Chondrocyte (in vitro differentiated cells): ENCODE measurements around the gene EMID1. TPM values are rescaled to one million over a fixed set of nuclear protein-coding genes. Genes with fewer than 3 reads are reported as not detected.
"Not testable (repeated sequence)": the region's sequence is repeated elsewhere in the genome, so short reads cannot be mapped to it uniquely, and the experiment has no call there.

Source experiments
- DNase-seq: peaks from one replicate; pipeline ENCODE4 v3.0.0; 2021; ENCODE audit warnings: mixed read lengths, low spot score
- H3K27ac Mint-ChIP-seq: one replicate; pipeline ENCODE4 v1.8.0; 2021; ENCODE audit warnings: mild to moderate bottlenecking, moderate library complexity, mixed read lengths; ENCODE audit not compliant: unreplicated experiment
- H3K27me3 Mint-ChIP-seq: 2 replicates; pipeline ENCODE4 v1.8.0; 2021; ENCODE audit warnings: low read depth, mixed read lengths
- H3K36me3 Mint-ChIP-seq: 2 replicates; pipeline ENCODE4 v1.8.0; 2021; ENCODE audit warnings: low read depth, mixed read lengths
- H3K4me1 Mint-ChIP-seq: 2 replicates; pipeline ENCODE4 v1.8.0; 2021; ENCODE audit warnings: low read depth, mild to moderate bottlenecking, mixed read lengths
- H3K4me3 Mint-ChIP-seq: one replicate; pipeline ENCODE4 v1.8.0; 2021; ENCODE audit warnings: mild to moderate bottlenecking, moderate library complexity, mixed read lengths; ENCODE audit not compliant: unreplicated experiment
- H3K9me3 Mint-ChIP-seq: 2 replicates; pipeline ENCODE4 v1.8.0; 2021; ENCODE audit warnings: low read depth, mixed read lengths
- total RNA-seq: library from RNA; stranded (reverse); gene quantifications from 3 replicates; pipeline ENCODE4 v1.2.1, GENCODE V29; 2021
- TF ChIP-seq, protein P1 (sequence below): fragments of 200-600 bp; sonication (generic); IDR thresholded peaks from 2 replicates; pipeline ENCODE4 v1.5.0; 2021; ENCODE audit warnings: antibody characterized with exemption, mild to moderate bottlenecking, moderate library complexity

The EMID1 gene
- total RNA-seq, 1 donor from 2014 or later: not detected

- Mint-ChIP-seq H3K4me1 (no peaks in the 10 kb centered on the region), H3K27ac (no peak overlapping the region), H3K27me3 (peaks cover 12% of the 10 kb centered on the region), H3K36me3 (no peaks in the 10 kb centered on the region), H3K9me3 (no peaks in the 10 kb centered on the region), H3K4me3 (no peak overlapping the region)
- peak; percentile 28 for DNase-seq
- TF ChIP-seq, protein P1, sequence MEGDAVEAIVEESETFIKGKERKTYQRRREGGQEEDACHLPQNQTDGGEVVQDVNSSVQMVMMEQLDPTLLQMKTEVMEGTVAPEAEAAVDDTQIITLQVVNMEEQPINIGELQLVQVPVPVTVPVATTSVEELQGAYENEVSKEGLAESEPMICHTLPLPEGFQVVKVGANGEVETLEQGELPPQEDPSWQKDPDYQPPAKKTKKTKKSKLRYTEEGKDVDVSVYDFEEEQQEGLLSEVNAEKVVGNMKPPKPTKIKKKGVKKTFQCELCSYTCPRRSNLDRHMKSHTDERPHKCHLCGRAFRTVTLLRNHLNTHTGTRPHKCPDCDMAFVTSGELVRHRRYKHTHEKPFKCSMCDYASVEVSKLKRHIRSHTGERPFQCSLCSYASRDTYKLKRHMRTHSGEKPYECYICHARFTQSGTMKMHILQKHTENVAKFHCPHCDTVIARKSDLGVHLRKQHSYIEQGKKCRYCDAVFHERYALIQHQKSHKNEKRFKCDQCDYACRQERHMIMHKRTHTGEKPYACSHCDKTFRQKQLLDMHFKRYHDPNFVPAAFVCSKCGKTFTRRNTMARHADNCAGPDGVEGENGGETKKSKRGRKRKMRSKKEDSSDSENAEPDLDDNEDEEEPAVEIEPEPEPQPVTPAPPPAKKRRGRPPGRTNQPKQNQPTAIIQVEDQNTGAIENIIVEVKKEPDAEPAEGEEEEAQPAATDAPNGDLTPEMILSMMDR: no peak
Observed at GRCh38 chr22:29216873-29217666, 11.4 kb downstream of the EMID1 start.

- no peaks in the 10 kb centered on the region for H3K9me3 Mint-ChIP-seq
- TF ChIP-seq, protein P1: no peak
- peak; percentile 54 for DNase-seq
- H3K36me3 Mint-ChIP-seq: no peaks in the 10 kb centered on the region
- H3K27me3 Mint-ChIP-seq: peaks cover 12% of the 10 kb centered on the region
- H3K4me1 Mint-ChIP-seq: no peaks in the 10 kb centered on the region
- H3K4me3 Mint-ChIP-seq: no peak overlapping the region
- H3K27ac Mint-ChIP-seq: no peak overlapping the region
Observed at GRCh38 chr22:29217827-29218757, 12.4 kb downstream of the EMID1 start.

DNA sequence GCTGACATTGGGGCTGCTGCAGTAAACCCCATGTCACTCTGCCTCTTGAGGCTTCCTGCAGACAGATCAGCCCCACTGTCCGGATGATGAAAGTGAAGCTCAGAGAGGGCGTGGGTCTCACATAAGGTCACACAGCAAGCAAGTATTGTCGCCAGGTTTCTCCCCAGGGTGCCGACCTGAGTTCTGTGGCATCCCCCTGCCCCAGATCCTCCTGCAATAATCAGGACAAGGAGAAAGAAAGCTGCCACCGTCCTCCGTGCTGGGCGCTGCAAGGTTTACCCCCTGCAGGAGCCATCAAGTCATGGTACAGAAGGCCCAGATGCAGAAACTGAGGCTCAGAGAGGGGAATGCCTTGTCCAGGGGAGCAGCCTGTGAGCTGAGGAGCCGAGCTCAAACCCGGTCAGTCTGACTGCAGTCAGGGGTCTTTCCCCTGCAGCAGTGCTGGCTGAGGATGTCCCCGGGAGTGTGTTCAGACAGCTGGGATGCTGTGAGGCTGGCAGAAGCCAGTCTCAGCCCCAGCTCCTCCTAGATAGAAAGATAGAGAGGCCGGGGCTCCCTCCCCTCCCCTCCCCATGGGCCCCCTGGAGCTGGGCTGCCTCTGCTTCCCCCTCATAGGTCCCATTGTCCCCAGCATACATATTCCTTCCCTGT lies 13.2 kb downstream of the EMID1 start:
- Mint-ChIP-seq H3K27ac (no peak overlapping the region), H3K36me3 (no peaks in the 10 kb centered on the region), H3K9me3 (no peaks in the 10 kb centered on the region), H3K4me1 (no peaks in the 10 kb centered on the region), H3K4me3 (no peak overlapping the region), H3K27me3 (peaks cover 12% of the 10 kb centered on the region)
- TF ChIP-seq, protein P1: no peak
- DNase-seq: peak; percentile 54

- H3K9me3 Mint-ChIP-seq, H3K4me1 Mint-ChIP-seq, H3K4me3 Mint-ChIP-seq, H3K27ac Mint-ChIP-seq, H3K36me3 Mint-ChIP-seq, H3K27me3 Mint-ChIP-seq, DNase-seq: not testable (repeated sequence)
Observed at GRCh38 chr22:29219409-29219782, 13.7 kb downstream of the EMID1 start.

GRCh38 chr22:29219881-29220670 lies 14.4 kb downstream of the EMID1 start:
- peaks cover 6% of the 10 kb centered on the region for H3K27me3 Mint-ChIP-seq
- H3K27ac Mint-ChIP-seq: no peak overlapping the region
- H3K9me3 Mint-ChIP-seq: no peaks in the 10 kb centered on the region
- H3K4me1 Mint-ChIP-seq: no peaks in the 10 kb centered on the region
- no peaks in the 10 kb centered on the region for H3K36me3 Mint-ChIP-seq
- TF ChIP-seq, protein P1: no peak
- DNase-seq: no peak
- H3K4me3 Mint-ChIP-seq: no peak overlapping the region
